Endometrial microvascular endothelial cells (primary cell): ENCODE data around the gene SPDEF. TPM values are rescaled to one million over a fixed set of nuclear protein-coding genes. Genes with fewer than 3 reads are reported as not detected.

Experiments used
- in situ Hi-C: cut with HindIII; loops from 2 replicates; pipeline ENCODE4 v1.10.0; 2017; ENCODE audit warnings: low sequenced_read_pairs, low pct_unique_long_range_greater_than_20kb; ENCODE audit errors: inconsistent ontology term
- total RNA-seq: library from RNA; depleted of rRNA; stranded (reverse); fragments of >200 nt; gene quantifications from one replicate; pipeline ENCODE4 v1.2.3, GENCODE V29; 2015; ENCODE audit errors: inconsistent ontology term

SPDEF gene
- total RNA-seq, 1 donor from 2014 or later: not detected

- in situ Hi-C loops: no loop called here
Measured at GRCh38 chr6:34535646-34536045, 20.5 kb downstream of the SPDEF start.

DNA sequence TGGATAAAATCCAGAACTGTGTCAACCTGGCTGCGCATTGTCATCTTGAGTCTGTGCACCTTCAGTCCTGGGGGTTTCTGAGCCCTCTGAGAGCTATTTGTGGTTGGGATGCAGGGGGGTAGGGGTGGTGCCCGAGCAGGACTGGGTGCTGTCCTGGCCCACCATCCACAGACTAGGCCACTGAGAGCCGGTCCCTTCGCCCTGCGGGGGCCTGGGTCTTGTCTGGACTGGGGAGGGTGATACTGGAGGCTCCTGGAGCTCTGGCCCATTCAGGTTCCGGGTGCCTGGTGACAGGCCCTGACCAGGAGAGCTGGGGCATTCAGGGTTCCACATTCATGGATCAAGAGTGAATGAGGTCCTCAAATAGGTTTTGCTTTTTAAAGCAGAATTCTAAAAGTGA lies 20.9 kb downstream of the SPDEF start:
- in situ Hi-C loops: no loop called here

GRCh38 chr6:34534656-34535055 lies 21.5 kb downstream of the SPDEF start:
- in situ Hi-C loops: no loop called here

- in situ Hi-C loops: no loop called here
Measured at GRCh38 chr6:34534146-34534545, 22.0 kb downstream of the SPDEF start.

GRCh38 chr6:34532230-34532629 lies 23.9 kb downstream of the SPDEF start:
- in situ Hi-C loops: no loop called here

GRCh38 chr6:34531580-34532201 lies 24.4 kb downstream of the SPDEF start:
- in situ Hi-C loops: no loop called here

- in situ Hi-C loops: no loop called here
Measured at GRCh38 chr6:34530753-34531365, 25.3 kb downstream of the SPDEF start.

DNA sequence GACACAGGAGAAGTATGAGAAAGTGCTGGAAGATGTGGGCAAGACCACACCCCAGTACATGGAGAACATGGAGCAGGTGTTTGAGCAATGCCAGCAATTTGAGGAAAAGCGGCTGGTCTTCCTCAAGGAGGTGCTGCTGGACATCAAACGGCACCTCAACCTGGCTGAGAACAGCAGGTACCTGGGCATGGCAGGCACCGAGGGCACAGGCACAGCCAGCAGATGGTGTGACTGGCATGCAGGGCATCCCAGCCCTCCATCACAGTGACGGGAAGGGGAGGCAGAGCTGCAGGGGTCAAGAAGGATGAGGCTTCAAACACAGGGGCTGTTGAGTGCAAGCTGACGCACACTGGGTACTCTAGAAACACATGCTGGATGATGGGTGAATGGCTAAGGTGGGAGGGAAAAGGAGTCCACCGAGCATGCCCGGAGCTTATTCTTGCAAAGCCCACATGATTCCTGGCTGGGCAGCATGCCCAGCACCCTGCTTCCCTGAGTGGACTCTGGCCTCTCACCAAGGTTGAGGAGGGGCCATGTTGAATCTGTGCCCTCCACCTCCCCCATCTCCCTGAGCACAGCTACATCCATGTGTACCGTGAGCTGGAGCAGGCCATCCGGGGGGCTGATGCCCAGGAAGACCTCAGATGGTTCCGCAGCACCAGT lies 26.3 kb downstream of the SPDEF start:
- in situ Hi-C loops: no loop called here

DNA sequence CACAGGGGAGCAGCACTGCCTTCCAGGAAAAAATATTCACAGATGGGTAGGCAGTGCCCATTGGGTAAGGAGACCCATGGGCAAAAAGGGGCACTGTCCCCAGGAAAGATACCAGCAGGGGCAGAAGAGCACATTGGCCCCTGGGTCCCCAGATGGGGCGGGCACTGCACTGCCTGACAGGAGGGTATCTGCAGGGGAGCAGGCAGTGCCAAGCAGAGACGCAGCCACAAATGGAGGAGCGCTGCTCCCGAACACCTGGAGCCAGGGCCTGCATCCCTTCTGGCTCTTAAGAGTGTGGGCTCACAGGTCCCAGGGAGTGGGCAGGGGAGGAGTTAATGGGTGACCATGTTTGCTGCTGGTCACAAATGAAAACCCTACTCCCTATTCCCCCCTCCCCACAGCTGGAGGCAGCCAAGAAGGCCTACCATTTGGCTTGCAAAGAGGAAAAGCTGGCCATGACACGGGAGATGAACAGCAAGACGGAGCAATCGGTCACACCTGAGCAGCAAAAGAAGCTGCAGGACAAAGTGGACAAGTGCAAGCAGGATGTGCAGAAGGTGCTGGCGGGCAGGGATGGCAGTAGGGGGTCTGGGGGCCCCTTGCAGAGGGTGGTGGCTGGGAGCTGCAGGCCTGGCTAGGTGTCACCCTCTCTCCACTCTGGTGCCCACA lies 27.0 kb downstream of the SPDEF start:
- in situ Hi-C loops: no loop called here

- in situ Hi-C loops: no loop called here
Measured at GRCh38 chr6:34527751-34528670, 28.1 kb downstream of the SPDEF start.

DNA sequence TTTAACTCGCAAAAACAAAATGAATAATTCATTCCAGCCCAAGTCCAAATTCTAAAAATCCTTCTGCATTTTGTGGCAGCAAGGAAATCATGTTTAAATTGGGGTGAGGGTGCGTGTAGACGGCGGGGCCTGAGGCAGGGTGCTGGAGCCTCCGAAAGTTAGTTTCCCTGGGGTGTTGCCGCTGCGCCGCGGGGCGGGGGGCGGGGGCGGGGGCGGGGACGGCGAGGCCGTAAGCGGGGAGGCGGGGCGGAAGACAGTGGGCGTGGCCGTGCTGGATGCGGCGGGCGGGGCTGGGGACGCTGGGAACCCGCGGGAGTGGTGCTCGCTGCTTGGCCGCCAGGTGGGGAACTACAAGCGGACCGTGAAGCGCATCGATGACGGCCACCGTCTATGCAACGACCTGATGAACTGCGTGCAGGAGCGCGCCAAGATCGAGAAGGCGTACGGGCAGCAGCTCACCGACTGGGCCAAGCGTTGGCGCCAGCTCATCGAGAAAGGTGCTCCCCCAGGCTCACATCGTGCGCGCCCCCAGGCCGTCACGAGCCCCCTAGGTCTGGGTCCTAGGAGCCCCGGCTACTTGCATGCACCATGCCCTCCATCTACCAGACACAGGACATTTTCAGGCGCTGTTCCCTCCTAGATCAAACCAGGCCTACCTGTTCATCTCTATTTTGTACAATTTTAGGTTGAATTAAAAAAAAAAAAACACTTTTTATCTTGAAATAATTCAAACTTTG lies 29.0 kb downstream of the SPDEF start:
- in situ Hi-C loops: no loop called here

- in situ Hi-C loops: no loop called here
Measured at GRCh38 chr6:34526241-34526972, 29.7 kb downstream of the SPDEF start.

DNA sequence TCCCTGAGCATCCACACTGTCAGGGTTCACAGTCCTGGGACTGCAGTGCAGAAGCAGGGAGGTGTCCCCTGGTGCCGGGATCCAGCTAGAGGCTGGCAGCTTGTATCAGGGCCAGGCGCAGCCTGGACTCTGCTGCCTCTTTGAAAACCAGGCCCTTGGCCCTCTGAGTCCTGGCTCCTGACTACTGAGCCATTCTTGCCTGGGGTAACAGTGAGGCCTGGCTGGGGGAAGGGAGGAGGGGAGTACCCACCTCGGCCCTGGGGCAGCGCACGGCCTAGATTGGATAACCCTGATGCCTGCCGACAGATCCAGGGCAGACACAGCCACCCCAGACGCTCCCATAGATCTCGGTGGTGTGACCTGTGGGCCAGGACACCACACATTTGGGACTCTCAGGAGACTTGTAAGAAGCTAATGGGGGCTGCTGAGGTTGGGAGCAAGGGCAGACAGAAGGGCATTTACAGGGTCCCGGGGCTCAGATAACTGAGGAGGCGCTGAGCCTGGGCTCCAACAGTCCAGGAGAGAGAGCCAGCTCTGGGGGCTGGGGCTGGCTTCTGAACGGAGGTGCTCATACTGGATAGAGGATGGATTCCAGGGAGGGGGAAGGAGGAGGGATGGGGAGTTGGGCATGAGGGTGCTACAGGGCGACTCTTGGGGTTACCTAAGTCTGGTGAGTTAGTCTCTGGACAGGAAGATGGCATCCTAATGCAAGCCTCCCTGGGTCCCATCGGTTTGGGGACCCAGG lies 30.5 kb downstream of the SPDEF start:
- in situ Hi-C loops: no loop called here

- in situ Hi-C loops: no loop called here
Measured at GRCh38 chr6:34524971-34525370, 31.2 kb downstream of the SPDEF start.

DNA sequence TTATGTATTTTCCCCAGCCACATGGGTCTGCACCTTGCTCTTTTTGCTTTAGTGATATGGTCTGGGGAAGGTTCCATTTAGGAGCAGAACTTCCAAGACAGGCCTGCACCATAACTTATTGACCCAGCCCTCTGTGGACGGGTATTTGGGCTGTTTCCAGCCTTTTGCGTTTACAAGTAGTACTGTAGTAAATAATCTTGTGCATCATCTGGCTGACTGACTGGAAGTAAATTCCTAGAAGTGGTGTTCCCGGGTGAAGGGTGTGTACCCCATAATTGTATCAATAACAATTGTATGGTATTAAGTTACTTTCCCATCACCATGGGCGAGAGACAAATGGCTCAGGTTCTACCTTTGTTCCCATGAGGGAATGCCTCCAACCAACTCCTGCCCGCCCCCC lies 31.6 kb downstream of the SPDEF start:
- in situ Hi-C loops: no loop called here

DNA sequence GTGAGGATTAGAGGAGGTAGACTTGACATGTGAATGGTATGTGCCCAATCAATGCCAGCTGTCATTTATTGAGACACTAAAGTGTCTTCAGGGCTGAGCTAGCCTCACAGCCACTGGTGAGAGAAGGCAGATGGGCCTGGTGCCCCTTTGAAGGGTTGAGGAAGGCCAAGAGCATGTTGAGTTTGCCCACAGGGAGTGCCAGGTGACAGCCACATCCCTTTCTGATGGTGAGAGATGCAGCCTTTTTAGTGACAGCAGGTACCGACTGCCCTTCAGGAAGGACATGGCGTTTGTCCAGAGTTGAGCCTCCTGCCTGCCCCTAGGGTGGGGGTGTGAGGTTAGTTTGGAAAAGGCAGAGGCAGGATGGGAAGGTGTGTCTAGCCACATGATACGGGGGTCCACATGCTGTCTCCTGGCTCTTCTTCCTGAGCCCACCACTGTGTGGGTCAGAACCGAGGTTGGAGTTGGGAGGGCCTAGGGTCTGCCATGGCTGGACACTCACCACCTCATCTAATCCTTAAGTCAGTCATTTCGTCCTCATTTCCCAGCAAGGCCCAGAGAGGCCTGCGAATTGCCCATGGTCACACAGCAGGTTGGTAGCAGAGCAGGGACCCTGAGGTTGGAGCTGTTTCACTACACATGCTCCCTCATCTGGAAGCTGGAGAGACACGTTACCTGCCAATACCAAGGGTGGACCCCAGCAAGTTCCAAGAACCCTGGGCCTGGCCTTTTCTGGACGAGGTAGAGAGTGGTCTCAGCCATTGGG lies 32.5 kb downstream of the SPDEF start:
- in situ Hi-C loops: no loop called here
